HG02798 (cell line): ENCODE data around the gene PHF12.

ENCODE experiments used
- ATAC-seq: cut with Tn5 transposase; IDR thresholded peaks from one replicate; pipeline ENCODE4 v1.9.1; 2021; ENCODE audit warnings: mild to moderate bottlenecking; ENCODE audit not compliant: unreplicated experiment, poor library complexity

PHF12 gene

GRCh38 chr17:28951428-28951990 is at the start of gene PHF12:
TSS of gene PHF12 (minus strand) at chr17:28951518. CDS start at chr17:28950960, 558 bp downstream.
- peak; percentile 75 for ATAC-seq

- no peak for ATAC-seq
These were observed 49.7 kb upstream of the PHF12 start for GRCh38 chr17:29000973-29001372.

GRCh38 chr17:28999206-28999605 is 47.9 kb upstream of the PHF12 start:
- no peak for ATAC-seq

GRCh38 chr17:28997806-28998205 is 46.5 kb upstream of the PHF12 start:
- no peak for ATAC-seq

- ATAC-seq: no peak
These were observed 45.3 kb upstream of the PHF12 start for GRCh38 chr17:28996554-28997096.

- ATAC-seq: no peak
These were observed 42.5 kb upstream of the PHF12 start for GRCh38 chr17:28993645-28994426.

- ATAC-seq: no peak
These were observed 41.6 kb upstream of the PHF12 start for GRCh38 chr17:28992625-28993600.

GRCh38 chr17:28992185-28992584 is 40.9 kb upstream of the PHF12 start:
- no peak for ATAC-seq

- no peak for ATAC-seq
These were observed 40.5 kb upstream of the PHF12 start for GRCh38 chr17:28991779-28992178.

- ATAC-seq: no peak
These were observed 37.7 kb upstream of the PHF12 start for GRCh38 chr17:28989028-28989427.

- no peak for ATAC-seq
These were observed 37.2 kb upstream of the PHF12 start for GRCh38 chr17:28988475-28988874.

- ATAC-seq: no peak
These were observed 35.7 kb upstream of the PHF12 start for GRCh38 chr17:28986714-28987655.

- no peak for ATAC-seq
These were observed 34.8 kb upstream of the PHF12 start for GRCh38 chr17:28985950-28986713.

GRCh38 chr17:28983286-28984230 is 32.2 kb upstream of the PHF12 start:
- no peak for ATAC-seq

GRCh38 chr17:28982131-28982793 is 30.9 kb upstream of the PHF12 start:
- no peak for ATAC-seq

GRCh38 chr17:28978356-28978964 is 27.1 kb upstream of the PHF12 start:
- ATAC-seq: no peak
